ENCODE data around the gene PLPP3. TPM values are rescaled to one million over a fixed set of nuclear protein-coding genes. Genes with fewer than 3 reads are reported as not detected.

PLPP3 gene
- total RNA-seq, 1 experiment from 2014 or later = 8.2 TPM

- H3K4me1 ChIP-seq (ENCODE audit: control insufficient read depth, insufficient read depth, low read length) = no peaks in the 10 kb centered on the region
Observed at GRCh38 chr1:56550138-56550858, 29.1 kb downstream of the PLPP3 start.

GRCh38 chr1:56548571-56548970, 30.8 kb downstream of the PLPP3 start:
- Histone ChIP-seq H3K36me3 (ENCODE audit: control insufficient read depth, insufficient read depth, low read length) (no peaks in the 10 kb centered on the region), H3K4me3 (ENCODE audit: low read depth in 2 of 2, low read length in 2 of 2) (no peak overlapping the region), H3K9me3 (ENCODE audit: control insufficient read depth, insufficient read depth, low read depth, low read length) (no peaks in the 10 kb centered on the region), H3K27ac (ENCODE audit: low read length) (no peak overlapping the region), H3K4me1 (ENCODE audit: control insufficient read depth, insufficient read depth, low read length) (no peaks in the 10 kb centered on the region), H3K27me3 (ENCODE audit: control insufficient read depth, insufficient read depth, low read length) (no peaks in the 10 kb centered on the region)
- DNase-seq (ENCODE audit: low read depth, low spot score) (no peak), ATAC-seq (no peak)
- no TSS peak for BruUV-seq (replicated peaks)
- ChIA-PET CTCF (interaction anchor here (0.6 kb wide), 1 partner anchor 160 kb away, joined by 3 read pairs; no protein-coding TSS in a partner anchor), POLR2A (no interaction called here)
- in situ Hi-C loops (cut with HindIII; ENCODE audit: low pct_unique_long_range_greater_than_20kb, low sequenced_read_pairs) = no loop called here
- TF ChIP-seq CTCF (IDR thresholded peaks at IDR 0.05) = no peak
- intact Hi-C loops (cut with micrococcal nuclease; ENCODE audit: unreplicated experiment) = no loop called here

More at GRCh38 chr1:56550138-56550858, 29.1 kb downstream of the PLPP3 start:
- in situ Hi-C loops (cut with HindIII; ENCODE audit: low pct_unique_long_range_greater_than_20kb, low sequenced_read_pairs) (no loop called here), intact Hi-C loops (cut with micrococcal nuclease; ENCODE audit: unreplicated experiment) (no loop called here)
- ATAC-seq (no peak), DNase-seq (ENCODE audit: low read depth, low spot score) (no peak)
- Histone ChIP-seq H3K36me3 (ENCODE audit: control insufficient read depth, insufficient read depth, low read length) (no peaks in the 10 kb centered on the region), H3K27me3 (ENCODE audit: control insufficient read depth, insufficient read depth, low read length) (no peaks in the 10 kb centered on the region), H3K27ac (ENCODE audit: low read length) (no peak overlapping the region), H3K9me3 (ENCODE audit: control insufficient read depth, insufficient read depth, low read depth, low read length) (no peaks in the 10 kb centered on the region), H3K4me3 (ENCODE audit: low read depth in 2 of 2, low read length in 2 of 2) (no peak overlapping the region)
- TF ChIP-seq CTCF (IDR thresholded peaks at IDR 0.05) = no peak
- TF ChIP-seq POLR2AphosphoS5 (IDR thresholded peaks at IDR 0.05; ENCODE audit: low read depth, low read length) = no peak
- TF ChIP-seq TCF7L2 (IDR thresholded peaks at IDR 0.05; ENCODE audit: low read depth, low read length) = no peak
- TF ChIP-seq REST (IDR thresholded peaks at IDR 0.05; ENCODE audit: insufficient read depth in 1 of 2, low read depth in 2 of 2, low read length in 1 of 2) = no peak
- no peak for TF ChIP-seq SIN3A (IDR thresholded peaks at IDR 0.05; ENCODE audit: borderline replicate concordance, insufficient read depth, low read depth, low read length)
- POLR2A ChIA-PET = no interaction called here
- no TSS peak for BruUV-seq (replicated peaks)
- CTCF ChIA-PET = no interaction called here
